H1 (cell line): ENCODE results near the gene BIN2. TPM values are rescaled to one million over a fixed set of nuclear protein-coding genes. Genes with fewer than 3 reads are reported as not detected.

ENCODE experiments used
- CHD7 ChIP-seq: fragments of 300-600 bp; sonication (generic); IDR thresholded peaks from 2 replicates; pipeline ENCODE4 v1.7.1; 2012; ENCODE audit warnings: low read length, moderate library complexity, mild to moderate bottlenecking, inconsistent platforms; ENCODE audit not compliant: insufficient replicate concordance
- CREB1 ChIP-seq: IDR thresholded peaks from 2 replicates; pipeline ENCODE4 v1.6.1; 2012; ENCODE audit warnings: inconsistent platforms
- SP2 ChIP-seq: IDR thresholded peaks from 2 replicates; pipeline ENCODE4 v1.6.1; 2012; ENCODE audit warnings: mild to moderate bottlenecking, low read length, inconsistent platforms
- polyA plus RNA-seq, 7 experiments: library from polyadenylated mRNA; depleted of rRNA in 3 of 7; stranded (reverse) in 5 of 7; unstranded in 2 of 7; fragments of >200 nt in 5 of 7; fragments of 200-250 nt in 2 of 7; gene quantifications; 1 replicate in 5 of 7; 2 replicates in 1 of 7; 4 replicates in 1 of 7; pipeline versions ENCODE4 v1.2.1 to v1.2.3, GENCODE V29; 2011 to 2013; ENCODE audit warnings: missing spikeins in 2 of 7, mixed read lengths in 2 of 7
- total RNA-seq: library from RNA; stranded (reverse); fragmentation: NEBNext Ultra II Directional; extraction: Animal tissue kit (Norgen Biotek cat#: 25700); gene quantifications from 2 replicates; pipeline ENCODE4 v1.2.1, GENCODE V29; 2021

BIN2 gene
- total and polyA plus RNA-seq, 2 of the 8 experiments (the other 6 are each of a cell fraction or from before 2014, with no cell fraction given): not detected

DNA sequence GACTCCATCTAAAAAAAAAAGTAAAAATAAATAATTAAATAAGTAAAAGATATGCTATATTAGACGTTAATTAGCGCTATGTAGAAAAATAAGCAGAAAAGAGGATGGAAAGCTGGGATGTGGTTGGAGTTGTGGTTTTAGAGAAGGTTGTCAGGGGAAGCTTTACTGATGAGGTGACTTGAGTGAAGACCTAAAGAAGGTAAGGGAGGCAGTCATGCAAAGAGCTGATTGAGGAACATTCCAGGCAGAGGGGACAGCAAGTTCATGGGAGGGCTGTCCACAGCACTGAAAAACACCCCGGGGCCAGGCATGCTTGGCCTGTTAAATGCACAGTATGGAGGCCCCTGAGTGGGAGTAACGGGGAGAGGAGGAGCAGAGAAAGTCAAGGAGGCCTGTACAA, 69.4 kb downstream of the BIN2 start (continued):
- TF ChIP-seq CHD7 (no peak), CREB1 (no peak), SP2 (no peak)
